Adrenal gland (tissue), 12 donors: ENCODE results near the gene TMEM63A. TPM values are rescaled to one million over a fixed set of nuclear protein-coding genes. Genes with fewer than 3 reads are reported as not detected.

Experiments used
- DNase-seq, 7 donors: peaks; one replicate each; pipeline ENCODE4 v3.0.0-alpha.2; 2019 to 2020
- H3K27ac ChIP-seq, 5 donors: fragments of 200-600 bp; sonication (generic) in 4 of 5; 1 replicate in 3 of 5; 2 replicates in 2 of 5; pipeline versions ENCODE4 v1.5.1 to v1.8.0; 2016 to 2020; ENCODE audit warnings: mild to moderate bottlenecking in 1 of 5
- H3K27me3 ChIP-seq: fragments of 200-600 bp; 2 replicates; pipeline ENCODE4 v1.8.0; 2021
- H3K36me3 ChIP-seq, 2 donors: fragments of 200-600 bp; replicated peaks in 1 of 2; 1 replicate in 1 of 2; 2 replicates in 1 of 2; pipeline versions ENCODE4 v1.5.1 to v1.8.0; 2018 to 2022
- H3K4me1 ChIP-seq, 2 donors: fragments of 200-600 bp; replicated peaks in 1 of 2; 1 replicate in 1 of 2; 2 replicates in 1 of 2; pipeline versions ENCODE4 v1.5.1 to v1.8.0; 2018 to 2021
- H3K4me3 ChIP-seq, 4 donors: fragments of 200-600 bp; sonication (generic) in 3 of 4; one replicate each; pipeline ENCODE4 v1.5.1; 2016 to 2018
- H3K9me3 ChIP-seq, 3 donors: fragments of 200-600 bp; sonication (generic) in 1 of 3; replicated peaks in 1 of 3; 1 replicate in 2 of 3; 2 replicates in 1 of 3; pipeline versions ENCODE4 v1.5.1 to v1.8.0; 2016 to 2021
- POLR2A ChIP-seq, 2 donors: fragments of 450-650 bp; IDR thresholded peaks; one replicate each; pipeline ENCODE4 v1.6.1; 2017; ENCODE audit warnings: antibody characterized with exemption in 2 of 2, mild to moderate bottlenecking in 2 of 2, moderate library complexity in 1 of 2
- WGBS, 4 donors: extraction: QIAGEN DNeasy Blood & Tissue Kit in 2 of 4; methylation state at CpG; one replicate each; pipeline versions ENCODE4 v1.1.5 to v1.1.7; 2013 to 2017; 5-methylcytosine and 5-hydroxymethylcytosine counted together
- intact Hi-C, 2 donors: fragments of 100-400 bp; cut with DNase I; formaldehyde crosslinking; loops; one replicate each; pipeline versions ENCODE4 v1.14.1 to v1.15.0; 2022 to 2023
- polyA plus RNA-seq, 3 donors: library from polyadenylated mRNA; stranded (reverse); fragments of 200-250 nt in 2 of 3; fragments of 350-450 nt in 1 of 3; fragmentation: Illumina TruSeq in 1 of 3; extraction: RNeasy Lipid Tissue Mini Kit (QIAGEN cat#74804) in 1 of 3; gene quantifications; one replicate each; pipeline ENCODE4 v1.2.3, GENCODE V29; 2013 to 2014
- total RNA-seq, 9 donors: library from RNA; depleted of rRNA in 4 of 9; stranded (reverse); fragments of >200 nt in 4 of 9; fragments of 120-200 nt in 1 of 9; fragmentation: NEBNext Ultra II Directional in 1 of 9; extraction: Animal tissue kit (Norgen Biotek cat#: 25700) in 1 of 9; gene quantifications; one replicate each; pipeline versions ENCODE4 v1.1.0 to v1.2.4, GENCODE V29; 2013 to 2023
- TF ChIP-seq, protein P1 (sequence below), 6 experiments: fragments of 450-650 bp in 4 of 6; fragments of 200-600 bp in 2 of 6; sonication (generic) in 1 of 6; IDR thresholded peaks; 1 replicate in 5 of 6; 2 replicates in 1 of 6; pipeline versions ENCODE4 v1.5.1 to v1.8.0; 2016 to 2021; ENCODE audit warnings: antibody characterized with exemption in 6 of 6, mild to moderate bottlenecking in 2 of 6, moderate library complexity in 1 of 6
- donor health status: healthy with polysubstance abuse.
- donor health status: Bipolar disorder and iron deficiency.
- donor health status: DM: yes; HTN: yes; CAD: no.
- donor health status: DM: no; HTN: no; CAD: no.
- donor health status: DM: no; HTN: no; CAD: no.
- donor health status: DM: yes; HTN: yes; CAD: no.

TMEM63A gene
- total and polyA plus RNA-seq, 12 donors: 13.9 to 96.9 (median 52.3) TPM

DNA sequence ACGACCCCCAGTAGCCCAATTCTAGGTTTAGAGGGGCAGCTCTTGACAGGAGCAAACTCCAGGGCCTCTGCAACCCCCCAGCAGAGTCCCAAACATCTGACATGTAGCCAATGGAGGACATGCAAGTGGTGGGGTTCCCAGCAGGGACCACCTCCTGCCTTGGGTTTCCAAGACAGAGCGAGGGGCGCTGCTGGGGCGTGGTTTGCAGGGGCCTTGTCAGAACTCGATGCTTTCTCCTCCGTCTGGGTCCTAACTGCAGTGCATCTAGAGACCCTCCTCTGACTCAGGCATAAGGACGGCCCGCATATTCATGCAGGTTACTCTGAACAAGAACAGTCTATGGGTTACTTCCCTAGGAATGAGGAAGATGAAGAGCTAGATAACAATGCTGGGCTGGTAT is 55.1 kb downstream of the TMEM63A start:
- intact Hi-C loops: no loop called here
- Histone ChIP-seq H3K4me1 (peaks cover 57 to 63% of the 10 kb centered on the region in 2 donors), H3K27ac (peak overlapping the region; percentile 8 to 98 (median 70)), H3K36me3 (peaks cover 0 to 35% of the 10 kb centered on the region in 2 donors), H3K4me3 (peak overlapping the region in 1 of 4 donors; percentile 16), H3K9me3 (no peaks in the 10 kb centered on the region), H3K27me3 (no peaks in the 10 kb centered on the region)
- TF ChIP-seq POLR2A (IDR thresholded peaks at IDR 0.05): no peak
- TF ChIP-seq, protein P1, sequence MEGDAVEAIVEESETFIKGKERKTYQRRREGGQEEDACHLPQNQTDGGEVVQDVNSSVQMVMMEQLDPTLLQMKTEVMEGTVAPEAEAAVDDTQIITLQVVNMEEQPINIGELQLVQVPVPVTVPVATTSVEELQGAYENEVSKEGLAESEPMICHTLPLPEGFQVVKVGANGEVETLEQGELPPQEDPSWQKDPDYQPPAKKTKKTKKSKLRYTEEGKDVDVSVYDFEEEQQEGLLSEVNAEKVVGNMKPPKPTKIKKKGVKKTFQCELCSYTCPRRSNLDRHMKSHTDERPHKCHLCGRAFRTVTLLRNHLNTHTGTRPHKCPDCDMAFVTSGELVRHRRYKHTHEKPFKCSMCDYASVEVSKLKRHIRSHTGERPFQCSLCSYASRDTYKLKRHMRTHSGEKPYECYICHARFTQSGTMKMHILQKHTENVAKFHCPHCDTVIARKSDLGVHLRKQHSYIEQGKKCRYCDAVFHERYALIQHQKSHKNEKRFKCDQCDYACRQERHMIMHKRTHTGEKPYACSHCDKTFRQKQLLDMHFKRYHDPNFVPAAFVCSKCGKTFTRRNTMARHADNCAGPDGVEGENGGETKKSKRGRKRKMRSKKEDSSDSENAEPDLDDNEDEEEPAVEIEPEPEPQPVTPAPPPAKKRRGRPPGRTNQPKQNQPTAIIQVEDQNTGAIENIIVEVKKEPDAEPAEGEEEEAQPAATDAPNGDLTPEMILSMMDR (IDR thresholded peaks at IDR 0.05): no peak
- WGBS, 4 donors: 47 to 78% (median 65%) methylated on average over 3 to 8 of the region's 8 CpGs
- DNase-seq: peak in 1 of 7 donors; percentile 25

DNA sequence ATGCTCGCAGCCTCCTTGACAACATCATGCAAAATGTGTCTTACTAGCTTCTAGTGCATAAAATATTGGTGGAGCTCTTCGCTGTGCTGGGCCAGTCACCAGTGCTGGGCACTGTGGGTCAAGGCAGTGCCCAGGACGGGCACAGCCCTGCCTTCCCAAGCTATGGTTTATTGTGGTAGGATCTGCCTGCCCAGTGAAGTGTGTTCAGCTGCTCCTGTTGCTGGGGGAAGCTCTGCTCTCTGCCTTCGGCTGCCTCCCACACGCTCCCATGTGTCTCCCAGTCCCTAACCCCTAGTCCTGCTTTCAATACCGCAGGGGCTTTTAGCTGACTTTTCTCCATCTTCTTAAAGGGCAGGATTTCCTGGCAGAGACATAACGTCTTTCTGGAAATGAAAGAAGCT is 56.6 kb downstream of the TMEM63A start:
- peaks cover 70 to 76% of the 10 kb centered on the region in 2 donors for H3K4me1 ChIP-seq
- H3K4me3 ChIP-seq: peak overlapping the region in 1 of 4 donors; percentile 24
- no peaks in the 10 kb centered on the region for H3K27me3 ChIP-seq
- WGBS, 4 donors: 2 to 28% (median 21%) methylated on average over 6 to 7 of the region's 7 CpGs
- intact Hi-C loops: no loop called here
- peaks cover 0 to 21% of the 10 kb centered on the region in 2 donors for H3K36me3 ChIP-seq
- H3K9me3 ChIP-seq: no peaks in the 10 kb centered on the region
- TF ChIP-seq, protein P1 (IDR thresholded peaks at IDR 0.05): no peak
- TF ChIP-seq POLR2A (IDR thresholded peaks at IDR 0.05): peak in 1 of 2 donors; percentile 68
- peak in 5 of 7 donors; percentile 56 to 79 (median 65) for DNase-seq
- peak overlapping the region; percentile 78 to 98 (median 92) for H3K27ac ChIP-seq

DNA sequence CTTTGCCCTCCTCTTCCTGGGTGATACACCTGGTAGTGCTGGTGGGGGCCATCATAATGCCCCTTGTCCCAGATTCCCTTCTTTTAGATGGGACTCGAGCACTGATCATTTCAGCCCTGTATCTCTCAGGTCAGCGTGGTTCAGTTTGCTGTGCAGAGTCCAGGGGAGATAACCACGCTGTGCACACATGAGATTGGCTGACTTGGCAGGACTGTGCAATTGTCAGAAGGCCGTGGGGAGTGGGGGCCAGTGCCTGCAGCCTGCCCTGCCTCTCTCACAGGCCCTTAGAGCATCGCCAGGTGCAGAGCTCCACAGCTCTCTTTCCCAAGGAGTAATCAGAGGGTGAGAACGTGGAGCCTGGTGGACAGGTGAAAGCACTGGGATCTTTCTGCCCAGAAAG is 57.1 kb downstream of the TMEM63A start:
- TF ChIP-seq POLR2A (IDR thresholded peaks at IDR 0.05): no peak
- TF ChIP-seq, protein P1 (IDR thresholded peaks at IDR 0.05): peak in 1 of 6 experiments; percentile 6
- WGBS, 4 donors: 29 to 48% (median 34%) methylated on average over 5 to 6 of the region's 6 CpGs
- DNase-seq: peak in 4 of 7 donors; percentile 54 to 64 (median 62)
- peak overlapping the region in 1 of 4 donors; percentile 24 for H3K4me3 ChIP-seq
- intact Hi-C loops: no loop called here
- peaks cover 0 to 15% of the 10 kb centered on the region in 2 donors for H3K36me3 ChIP-seq
- peaks cover 75 to 82% of the 10 kb centered on the region in 2 donors for H3K4me1 ChIP-seq
- H3K9me3 ChIP-seq: no peaks in the 10 kb centered on the region
- H3K27me3 ChIP-seq: no peaks in the 10 kb centered on the region
- peak overlapping the region in 4 of 5 donors; percentile 78 to 98 (median 94) for H3K27ac ChIP-seq

- Histone ChIP-seq H3K9me3 (no peaks in the 10 kb centered on the region), H3K27ac (peak overlapping the region in 4 of 5 donors; percentile 78 to 98 (median 94)), H3K36me3 (peaks cover 0 to 10% of the 10 kb centered on the region in 2 donors), H3K4me1 (peaks cover 81 to 87% of the 10 kb centered on the region in 2 donors), H3K4me3 (peak overlapping the region in 1 of 4 donors; percentile 24), H3K27me3 (no peaks in the 10 kb centered on the region)
- TF ChIP-seq, protein P1 (IDR thresholded peaks at IDR 0.05): no peak
- no peak for TF ChIP-seq POLR2A (IDR thresholded peaks at IDR 0.05)
- 78 to 88% (median 82%) methylated on average over 9 to 12 of the region's 12 CpGs for WGBS, 4 donors
- intact Hi-C loops: no loop called here
- peak in 1 of 7 donors; percentile 24 for DNase-seq
Measured at GRCh38 chr1:225824533-225824941, 57.6 kb downstream of the TMEM63A start.
